Endothelial cell (in vitro differentiated cells): ENCODE measurements around the gene SSTR5. TPM values are rescaled to one million over a fixed set of nuclear protein-coding genes. Genes with fewer than 3 reads are reported as not detected.

Experiments used
- DNase-seq: peaks from one replicate; pipeline ENCODE4 v3.0.0; 2021; ENCODE audit warnings: low spot score
- H3K27ac Mint-ChIP-seq: one replicate; pipeline ENCODE4 v1.8.0; 2021; ENCODE audit warnings: mixed read lengths, inconsistent platforms; ENCODE audit not compliant: unreplicated experiment
- H3K27me3 Mint-ChIP-seq: one replicate; pipeline ENCODE4 v1.8.0; 2021; ENCODE audit warnings: mild to moderate bottlenecking, moderate library complexity, mixed read lengths, inconsistent platforms; ENCODE audit not compliant: unreplicated experiment
- H3K36me3 Mint-ChIP-seq: one replicate; pipeline ENCODE4 v1.8.0; 2021; ENCODE audit warnings: mild to moderate bottlenecking, low read depth, mixed read lengths, inconsistent platforms; ENCODE audit not compliant: unreplicated experiment
- H3K4me1 Mint-ChIP-seq: one replicate; pipeline ENCODE4 v1.8.0; 2021; ENCODE audit warnings: mild to moderate bottlenecking, mixed read lengths, inconsistent platforms; ENCODE audit not compliant: unreplicated experiment
- H3K4me3 Mint-ChIP-seq: one replicate; pipeline ENCODE4 v1.8.0; 2021; ENCODE audit warnings: mild to moderate bottlenecking, mixed read lengths, inconsistent platforms; ENCODE audit not compliant: unreplicated experiment
- H3K9me3 Mint-ChIP-seq: one replicate; pipeline ENCODE4 v1.8.0; 2021; ENCODE audit warnings: mixed read lengths, inconsistent platforms; ENCODE audit not compliant: unreplicated experiment
- CTCF ChIP-seq: fragments of 200-600 bp; sonication (generic); IDR thresholded peaks from one replicate; pipeline ENCODE4 v1.5.0; 2021; ENCODE audit warnings: antibody characterized with exemption; ENCODE audit not compliant: unreplicated experiment
- total RNA-seq: library from RNA; stranded (reverse); fragmentation: NEBNext Ultra II Directional; extraction: Animal tissue kit (Norgen Biotek cat#: 25700); gene quantifications from one replicate; pipeline ENCODE4 v1.2.1, GENCODE V29; 2021; ENCODE audit not compliant: unreplicated experiment

Gene SSTR5
- total RNA-seq, 1 donor from 2014 or later = not detected

DNA sequence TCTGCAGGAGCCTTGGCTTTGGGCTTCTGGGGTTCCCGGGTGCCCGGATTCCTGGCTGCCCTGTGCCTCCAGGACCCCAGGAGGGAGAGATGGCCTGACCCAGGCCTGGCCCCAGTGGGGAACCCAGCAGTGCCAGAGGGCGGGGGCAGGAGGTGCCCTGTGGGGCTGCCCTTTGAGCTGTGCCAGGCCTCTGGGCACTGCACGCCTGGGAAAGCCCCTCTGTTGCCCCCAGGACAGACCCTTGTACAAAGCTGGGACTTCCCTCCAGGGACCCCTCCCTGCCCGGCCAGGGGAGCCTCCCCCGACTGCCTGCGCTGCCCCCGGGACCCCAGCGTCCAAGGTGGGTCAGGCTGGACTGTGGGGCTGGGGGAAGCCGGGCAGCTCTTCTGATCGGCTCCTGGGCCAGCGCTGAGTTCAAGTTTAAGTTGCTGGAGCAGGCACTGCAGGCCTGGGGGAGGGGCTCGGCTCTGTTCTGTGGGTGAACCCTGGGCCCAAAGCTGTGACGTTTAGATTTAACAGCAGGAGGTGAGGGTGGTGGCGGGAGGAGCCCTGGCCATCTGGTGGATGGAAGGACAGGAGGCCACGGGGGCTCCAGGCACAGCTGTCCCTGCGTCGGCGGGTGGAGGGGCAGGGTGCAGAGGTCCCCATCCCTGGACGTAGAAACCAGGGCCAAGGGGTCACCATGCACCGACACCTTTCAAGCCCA, 51.1 kb downstream of the SSTR5 start:
- no peaks in the 10 kb centered on the region for H3K9me3 Mint-ChIP-seq
- H3K4me1 Mint-ChIP-seq = no peaks in the 10 kb centered on the region
- no peak overlapping the region for H3K4me3 Mint-ChIP-seq
- peaks cover 2% of the 10 kb centered on the region for H3K27me3 Mint-ChIP-seq
- H3K27ac Mint-ChIP-seq = no peak overlapping the region
- H3K36me3 Mint-ChIP-seq = no peaks in the 10 kb centered on the region
- no peak for TF ChIP-seq CTCF
- DNase-seq = no peak

DNA sequence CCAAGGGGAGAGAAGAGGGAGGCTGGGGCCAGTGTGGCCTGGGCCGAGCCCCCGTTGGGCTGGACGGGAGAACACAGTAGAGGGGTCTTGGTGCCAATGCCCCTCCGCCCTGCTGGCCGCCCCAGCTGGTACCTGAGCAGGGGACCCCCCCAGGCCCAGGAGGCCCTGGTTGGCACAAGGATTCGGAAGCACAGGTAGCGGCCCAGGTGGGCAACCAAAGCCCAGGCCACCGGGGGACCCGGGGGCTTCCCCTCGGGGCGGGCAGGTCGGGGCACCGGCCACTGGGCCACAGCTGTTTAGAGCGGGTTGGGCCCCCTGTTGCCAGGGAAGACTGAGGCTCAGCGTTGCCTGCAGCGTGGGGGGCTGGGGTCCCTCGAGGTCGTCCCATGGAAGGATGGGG, 51.7 kb downstream of the SSTR5 start:
- DNase-seq = no peak
- Mint-ChIP-seq H3K4me1 (no peaks in the 10 kb centered on the region), H3K27ac (no peak overlapping the region), H3K9me3 (no peaks in the 10 kb centered on the region), H3K36me3 (no peaks in the 10 kb centered on the region), H3K27me3 (peaks cover 2% of the 10 kb centered on the region), H3K4me3 (no peak overlapping the region)
- no peak for TF ChIP-seq CTCF

DNA sequence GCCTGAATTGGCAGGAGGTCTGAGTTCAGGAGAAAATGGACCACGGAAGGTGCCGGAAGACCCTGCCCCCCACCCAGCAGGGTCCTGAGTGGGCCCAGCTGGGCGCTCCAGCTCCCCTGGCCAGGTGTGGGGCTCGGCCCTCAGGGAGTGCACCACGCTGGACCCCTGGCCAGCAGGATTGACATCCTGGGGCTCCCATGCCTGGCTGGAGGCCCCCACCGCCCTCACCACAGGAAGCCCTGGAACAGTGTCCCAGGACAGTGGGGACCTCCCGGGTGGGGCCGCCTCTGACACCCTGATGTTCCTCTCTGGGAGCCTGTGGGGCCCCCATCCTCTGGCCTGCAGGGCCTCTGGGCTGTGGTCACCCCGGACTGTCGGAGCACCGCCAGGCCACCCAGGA, 52.2 kb downstream of the SSTR5 start:
- no peaks in the 10 kb centered on the region for H3K9me3 Mint-ChIP-seq
- H3K27ac Mint-ChIP-seq = no peak overlapping the region
- H3K27me3 Mint-ChIP-seq = no peaks in the 10 kb centered on the region
- DNase-seq = no peak
- no peak for TF ChIP-seq CTCF
- H3K4me3 Mint-ChIP-seq = no peak overlapping the region
- H3K4me1 Mint-ChIP-seq = no peaks in the 10 kb centered on the region
- H3K36me3 Mint-ChIP-seq = no peaks in the 10 kb centered on the region

DNA sequence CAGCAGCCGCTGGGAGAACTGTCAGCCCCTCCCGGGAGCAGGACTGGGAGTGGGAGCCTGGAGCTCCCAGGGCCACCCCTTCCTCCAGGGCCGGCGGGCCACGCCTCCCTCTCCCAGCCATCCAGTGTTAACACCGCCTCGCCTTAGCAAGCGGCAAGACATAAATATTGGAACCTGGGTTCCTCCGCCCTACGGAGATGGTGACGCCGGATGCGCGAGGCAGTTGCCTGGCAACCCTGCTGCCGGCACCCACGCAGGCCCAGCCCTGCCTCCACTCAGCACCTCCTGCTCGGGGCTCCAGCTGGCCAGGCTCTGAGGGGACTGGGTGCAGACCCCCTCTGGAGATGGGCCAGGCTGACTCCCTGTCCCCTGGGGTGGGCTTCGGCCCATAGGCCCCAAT, 52.9 kb downstream of the SSTR5 start:
- Mint-ChIP-seq H3K9me3 (no peaks in the 10 kb centered on the region), H3K27ac (no peak overlapping the region), H3K36me3 (no peaks in the 10 kb centered on the region), H3K27me3 (no peaks in the 10 kb centered on the region), H3K4me3 (no peak overlapping the region), H3K4me1 (no peaks in the 10 kb centered on the region)
- no peak for TF ChIP-seq CTCF
- no peak for DNase-seq

- no peak for DNase-seq
- no peaks in the 10 kb centered on the region for H3K9me3 Mint-ChIP-seq
- no peaks in the 10 kb centered on the region for H3K4me1 Mint-ChIP-seq
- TF ChIP-seq CTCF = no peak
- no peak overlapping the region for H3K27ac Mint-ChIP-seq
- no peak overlapping the region for H3K4me3 Mint-ChIP-seq
- no peaks in the 10 kb centered on the region for H3K27me3 Mint-ChIP-seq
- no peaks in the 10 kb centered on the region for H3K36me3 Mint-ChIP-seq
Observed at GRCh38 chr16:1126044-1126443, 53.5 kb downstream of the SSTR5 start.
